Nephron (organoid): ENCODE data around the gene RALGPS1.

ENCODE experiments used
- H3K27ac Mint-ChIP-seq, 3 experiments: 2 replicates each; pipeline ENCODE4 v1.8.0; 2020; ENCODE audit warnings: mixed read lengths in 3 of 3, mild to moderate bottlenecking in 2 of 3, moderate library complexity in 1 of 3
- H3K27me3 Mint-ChIP-seq: 2 replicates; pipeline ENCODE4 v1.8.0; 2021; ENCODE audit warnings: low read depth, mild to moderate bottlenecking, moderate library complexity, mixed read lengths
- H3K36me3 Mint-ChIP-seq: 2 replicates; pipeline ENCODE4 v1.8.0; 2020; ENCODE audit warnings: low read depth, mixed read lengths
- H3K4me1 Mint-ChIP-seq: 2 replicates; pipeline ENCODE4 v1.8.0; 2020; ENCODE audit warnings: mixed read lengths
- H3K4me3 Mint-ChIP-seq, 3 experiments: 2 replicates each; pipeline ENCODE4 v1.8.0; 2020; ENCODE audit warnings: mild to moderate bottlenecking in 3 of 3, mixed read lengths in 3 of 3, moderate library complexity in 2 of 3
- H3K9me3 Mint-ChIP-seq: 2 replicates; pipeline ENCODE4 v1.8.0; 2020; ENCODE audit warnings: mixed read lengths
- CTCF ChIP-seq, 3 experiments: fragments of 200-600 bp; sonication (generic); IDR thresholded peaks; one replicate each; pipeline ENCODE4 v1.5.0; 2021; ENCODE audit warnings: antibody characterized with exemption in 3 of 3; ENCODE audit not compliant: unreplicated experiment in 3 of 3

Gene RALGPS1

DNA sequence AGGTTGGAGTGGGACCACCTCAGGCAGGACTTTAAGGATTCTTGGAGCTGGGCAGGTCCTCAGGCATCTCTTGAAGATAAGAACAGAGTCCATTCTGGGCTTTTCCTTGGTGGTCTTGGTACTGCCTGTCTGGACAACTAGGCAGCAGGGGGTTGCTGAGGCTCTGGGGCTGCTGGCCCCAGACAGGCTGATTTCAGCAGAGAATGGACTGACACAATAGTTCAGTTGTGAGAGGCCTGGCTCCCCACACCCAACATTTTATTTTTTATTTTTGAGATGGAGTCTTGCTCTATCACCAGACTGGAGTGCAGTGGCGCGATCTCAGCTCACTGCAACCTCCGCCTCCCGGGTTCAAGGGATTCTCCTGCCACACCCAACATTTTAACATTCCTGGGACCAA, 203.2 kb downstream of the RALGPS1 start:
- peak overlapping the region in 1 of 3 experiments; percentile 1 for H3K27ac Mint-ChIP-seq
- no peaks in the 10 kb centered on the region for H3K36me3 Mint-ChIP-seq
- H3K9me3 Mint-ChIP-seq = no peaks in the 10 kb centered on the region
- no peak overlapping the region for H3K4me3 Mint-ChIP-seq
- H3K27me3 Mint-ChIP-seq = no peaks in the 10 kb centered on the region
- no peak for TF ChIP-seq CTCF (IDR thresholded peaks at IDR 0.05; ENCODE audit: unreplicated experiment in 3 of 3)
- H3K4me1 Mint-ChIP-seq = peaks cover 49% of the 10 kb centered on the region

DNA sequence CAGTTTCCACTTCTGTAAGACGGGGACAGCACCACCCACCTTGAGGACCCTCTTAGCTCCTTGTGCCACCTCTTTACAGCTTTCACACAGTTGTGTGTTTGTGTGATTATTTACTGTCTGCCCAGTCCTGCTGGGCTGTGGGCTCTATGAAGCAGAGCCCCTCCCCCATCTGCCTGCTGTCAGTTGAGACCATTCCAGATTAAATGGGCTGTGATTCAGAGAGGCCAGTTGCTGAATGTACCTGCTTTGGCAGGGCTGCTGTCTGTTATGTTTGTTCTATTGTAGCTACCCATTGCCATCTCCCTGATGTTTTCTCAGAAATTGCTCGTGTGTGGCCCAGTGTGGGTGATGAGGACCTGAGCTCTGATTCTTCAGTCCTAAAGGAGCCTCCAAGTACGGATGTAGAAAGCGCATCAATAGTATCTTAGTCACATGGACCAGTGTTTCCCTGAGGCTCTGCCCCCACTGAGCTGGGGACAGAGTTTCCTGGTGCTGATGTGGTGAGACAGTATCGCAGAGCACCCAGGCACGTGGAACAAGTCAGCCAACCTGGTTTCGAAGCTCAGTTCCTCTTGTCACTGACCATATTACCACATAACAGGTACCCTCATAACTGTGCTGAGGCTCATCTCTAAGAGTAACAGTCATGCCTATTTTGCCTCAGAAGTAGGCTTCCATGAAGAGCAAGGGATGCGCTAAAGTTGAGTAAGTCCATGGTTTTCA, 204.2 kb downstream of the RALGPS1 start:
- peak overlapping the region in 2 of 3 experiments; percentile 40 to 44 for H3K4me3 Mint-ChIP-seq
- no peak overlapping the region for H3K27ac Mint-ChIP-seq
- peaks cover 58% of the 10 kb centered on the region for H3K4me1 Mint-ChIP-seq
- no peaks in the 10 kb centered on the region for H3K9me3 Mint-ChIP-seq
- TF ChIP-seq CTCF (IDR thresholded peaks at IDR 0.05; ENCODE audit: unreplicated experiment in 3 of 3) = no peak
- no peaks in the 10 kb centered on the region for H3K36me3 Mint-ChIP-seq
- H3K27me3 Mint-ChIP-seq = no peaks in the 10 kb centered on the region

GRCh38 chr9:127119320-127119709, 204.7 kb downstream of the RALGPS1 start:
- Mint-ChIP-seq H3K4me3 (peak overlapping the region in 2 of 3 experiments; percentile 40 to 44), H3K36me3 (no peaks in the 10 kb centered on the region), H3K27ac (no peak overlapping the region), H3K4me1 (peaks cover 61% of the 10 kb centered on the region), H3K27me3 (no peaks in the 10 kb centered on the region), H3K9me3 (no peaks in the 10 kb centered on the region)
- TF ChIP-seq CTCF (IDR thresholded peaks at IDR 0.05; ENCODE audit: unreplicated experiment in 3 of 3) = no peak

DNA sequence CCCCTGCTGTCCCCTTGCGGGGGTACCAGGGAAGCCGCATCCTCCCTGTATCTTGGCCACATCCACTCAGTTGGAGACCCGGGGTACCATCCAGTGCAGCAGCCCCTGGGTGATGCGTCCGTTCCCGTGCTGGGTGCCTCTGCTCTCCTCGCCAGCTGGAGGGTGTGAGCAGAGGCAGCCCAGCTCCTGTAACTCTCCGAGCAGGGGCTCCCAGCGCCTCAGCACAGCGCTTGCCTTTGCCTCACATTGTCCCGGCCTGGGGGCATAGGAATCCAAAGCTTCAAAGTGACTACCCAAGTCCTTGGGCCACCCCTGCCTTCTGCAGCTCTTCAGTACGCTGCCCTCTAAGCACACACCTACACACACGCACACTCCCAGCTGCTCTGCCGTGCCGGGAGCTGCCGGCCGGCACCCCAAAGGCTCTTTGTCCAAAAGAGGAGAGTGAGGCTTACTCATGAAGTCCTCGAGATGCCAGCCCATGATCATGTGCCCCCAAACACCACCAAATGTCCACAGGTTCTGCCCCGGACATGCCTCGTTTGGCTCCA, 207.1 kb downstream of the RALGPS1 start:
- Mint-ChIP-seq H3K27me3 (peaks cover 5% of the 10 kb centered on the region), H3K36me3 (no peaks in the 10 kb centered on the region), H3K4me1 (peaks cover 60% of the 10 kb centered on the region), H3K9me3 (no peaks in the 10 kb centered on the region), H3K4me3 (peak overlapping the region; percentile 94 to 96 (median 95)), H3K27ac (peak overlapping the region; percentile 69 to 94 (median 86))
- no peak for TF ChIP-seq CTCF (IDR thresholded peaks at IDR 0.05; ENCODE audit: unreplicated experiment in 3 of 3)

DNA sequence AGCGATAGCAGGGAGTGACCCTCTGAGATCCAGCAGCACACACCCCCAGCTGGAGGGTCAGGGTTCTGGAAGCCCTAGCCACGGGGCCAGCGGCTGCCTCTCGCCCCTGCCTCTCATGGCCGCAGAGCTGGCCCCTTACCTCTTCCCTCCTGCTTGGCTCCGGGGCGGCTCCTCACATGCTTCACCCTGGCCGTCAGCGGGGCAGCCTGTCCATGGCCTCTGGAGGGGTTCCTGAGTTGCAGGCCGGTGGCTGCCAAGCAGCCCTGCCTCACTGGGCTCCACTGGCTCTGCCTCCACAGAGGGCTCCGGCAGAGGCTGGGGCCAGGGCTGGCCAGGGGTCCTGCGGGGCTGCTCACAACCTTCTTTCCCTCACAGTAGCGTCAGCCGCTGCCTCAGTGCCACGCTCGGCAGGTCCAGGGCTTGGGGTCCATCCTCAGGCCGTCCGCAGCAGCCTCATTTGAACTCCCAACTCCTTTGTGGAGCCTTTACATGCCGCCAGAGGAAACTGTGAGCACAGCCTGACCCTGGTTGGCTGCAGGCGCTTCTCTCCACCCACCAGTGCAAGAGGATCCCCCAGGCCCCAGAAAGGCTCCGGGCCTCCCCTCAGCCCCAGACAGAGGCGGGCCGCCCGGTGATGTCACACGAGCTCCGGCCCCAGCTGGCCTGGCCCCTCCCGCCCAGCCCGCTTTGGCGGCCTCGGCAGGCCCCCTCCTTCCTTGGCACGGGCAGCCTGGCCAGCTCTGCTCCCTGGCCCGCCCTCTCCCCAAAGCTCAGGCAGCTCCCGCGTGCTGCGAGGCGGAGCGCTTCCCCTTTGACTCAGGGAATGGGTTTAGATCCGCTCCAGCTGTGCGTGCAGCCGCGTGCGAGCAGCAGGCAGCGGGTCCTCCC, 207.8 kb downstream of the RALGPS1 start, which contains the start of gene ANGPTL2:
Gene ANGPTL2, minus strand, starts transcription at position 460 of the 888 bp plus-strand sequence. CDS start 13,904 bp downstream, outside the sequence.
- Mint-ChIP-seq H3K4me3 (peak within 1 kb of the TSS; percentile 94 to 96 (median 95)), H3K27me3 (peaks cover 5% of the 10 kb centered on the region), H3K4me1 (peaks cover 53% of the 10 kb centered on the region), H3K27ac (peak within 1 kb of the TSS; percentile 69 to 94 (median 86)), H3K36me3 (no peaks in the 10 kb centered on the region), H3K9me3 (no peaks in the 10 kb centered on the region)
- no peak for TF ChIP-seq CTCF (IDR thresholded peaks at IDR 0.05; ENCODE audit: unreplicated experiment in 3 of 3)
